GM21360 (cell line): ENCODE measurements around the gene HAT1.

ENCODE experiments used
- ATAC-seq: cut with Tn5 transposase; IDR thresholded peaks from one replicate; pipeline ENCODE4 v1.9.1; 2021; ENCODE audit warnings: mild to moderate bottlenecking, moderate library complexity; ENCODE audit not compliant: unreplicated experiment

HAT1 gene

GRCh38 chr2:172021074-172021931 is 99.0 kb downstream of the HAT1 start:
- no peak for ATAC-seq

GRCh38 chr2:172021955-172022354 is 99.7 kb downstream of the HAT1 start:
- ATAC-seq = no peak

GRCh38 chr2:172031536-172031935 is 109.3 kb downstream of the HAT1 start:
- ATAC-seq = no peak
